NCI-H1930 (cell line): ENCODE measurements around the gene MPRIP.
"Not testable (repeated sequence)": the region's sequence is repeated elsewhere in the genome, so short reads cannot be mapped to it uniquely, and the experiment has no call there.

Source experiments
- DNase-seq, 2 experiments: peaks; one replicate each; lab custom pipeline; 2025; lab: John Stamatoyannopoulos, UW

The MPRIP gene

GRCh38 chr17:17042384-17042736 is at the start of gene MPRIP:
Gene MPRIP (plus strand): TSS chr17:17042457. CDS start chr17:17042849, 392 bp downstream.
- DNase-seq, result no peak

GRCh38 chr17:16994631-16995030 is 47.6 kb upstream of the MPRIP start:
- DNase-seq, result no peak

- no peak for DNase-seq
Observed at GRCh38 chr17:16995930-16996329, 46.3 kb upstream of the MPRIP start.

- DNase-seq, result not testable (repeated sequence)
Observed at GRCh38 chr17:16996726-16997125, 45.5 kb upstream of the MPRIP start.

- no peak for DNase-seq
Observed at GRCh38 chr17:16997514-16998429, 44.5 kb upstream of the MPRIP start.

- DNase-seq, result no peak
Observed at GRCh38 chr17:16999931-17000625, 42.2 kb upstream of the MPRIP start.

GRCh38 chr17:17001076-17001777 is 41.0 kb upstream of the MPRIP start:
- no peak for DNase-seq

GRCh38 chr17:17001874-17002520 is 40.3 kb upstream of the MPRIP start:
- peak; percentile 39 to 40 for DNase-seq

- peak in 1 of 2 experiments; percentile 60 for DNase-seq
Observed at GRCh38 chr17:17002731-17003715, 39.2 kb upstream of the MPRIP start.

- no peak for DNase-seq
Observed at GRCh38 chr17:17004251-17004996, 37.8 kb upstream of the MPRIP start.

GRCh38 chr17:17004997-17005614 is 37.2 kb upstream of the MPRIP start:
- DNase-seq, result not testable (repeated sequence)

GRCh38 chr17:17007891-17008290 is 34.4 kb upstream of the MPRIP start:
- DNase-seq, result not testable (repeated sequence)

- DNase-seq, result not testable (repeated sequence)
Observed at GRCh38 chr17:17008621-17009397, 33.4 kb upstream of the MPRIP start.

- DNase-seq, result not testable (repeated sequence)
Observed at GRCh38 chr17:17009972-17010371, 32.3 kb upstream of the MPRIP start.

- DNase-seq, result not testable (repeated sequence)
Observed at GRCh38 chr17:17010545-17011034, 31.7 kb upstream of the MPRIP start.

- not testable (repeated sequence) for DNase-seq
Observed at GRCh38 chr17:17011043-17011907, 31.0 kb upstream of the MPRIP start.
